ENCODE data around the gene KNDC1.

The KNDC1 gene

DNA sequence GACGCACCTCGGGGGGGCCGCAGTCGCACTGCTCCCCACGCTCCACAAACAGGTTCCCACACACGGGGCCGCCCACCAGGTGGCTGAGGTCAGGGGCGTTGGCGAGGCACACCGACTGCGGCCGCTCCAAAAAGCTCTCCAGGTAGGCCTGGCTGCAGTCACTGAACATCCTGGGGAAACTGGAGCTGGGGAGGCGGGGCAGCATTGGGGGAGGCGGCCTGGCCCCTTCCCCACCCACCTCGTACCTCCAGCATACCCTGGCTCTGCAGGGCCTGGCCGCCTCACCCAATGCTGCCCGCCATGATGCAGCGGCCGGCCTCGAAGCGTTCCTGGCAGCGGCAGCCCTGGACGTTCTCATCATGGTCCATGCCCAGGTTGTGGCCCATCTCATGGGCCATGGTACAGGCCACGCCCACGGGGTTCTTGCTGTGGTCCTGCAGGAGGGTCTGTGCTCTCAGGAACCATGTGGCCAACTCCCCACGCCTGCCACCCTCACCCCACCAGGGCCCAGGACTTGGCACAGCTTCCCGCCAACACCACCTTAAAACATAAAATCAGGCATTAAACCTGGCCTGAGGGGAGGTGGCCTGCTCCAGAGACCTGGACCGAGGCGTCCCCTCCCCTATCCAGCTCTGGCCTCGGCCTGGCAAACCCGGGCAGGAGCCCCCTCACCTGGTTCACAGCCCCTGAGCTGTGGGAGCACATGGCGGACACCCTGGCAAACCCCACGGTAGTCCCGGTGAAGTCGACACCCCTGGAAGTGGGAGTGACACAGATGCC, 111.7 kb downstream of the KNDC1 start:
- H3K9me3 ChIP-seq (ENCODE audit: control insufficient read depth, insufficient read depth, low read length) = no peaks in the 10 kb centered on the region
- H3K4me1 ChIP-seq (ENCODE audit: control insufficient read depth, insufficient read depth, low read length) = peaks cover 5% of the 10 kb centered on the region; the same call in 1 of the 2 replicates
- H3K27me3 ChIP-seq (ENCODE audit: control insufficient read depth, insufficient read depth, low read length) = peaks cover 7% of the 10 kb centered on the region
- H3K27ac ChIP-seq (ENCODE audit: low read depth, low read length) = no peak overlapping the region
- H3K4me3 ChIP-seq (ENCODE audit: low read depth, low read length) = no peak overlapping the region
- no peak overlapping the region for H3K9ac ChIP-seq (ENCODE audit: low read depth, low read length)
- H3K36me3 ChIP-seq (ENCODE audit: control insufficient read depth, insufficient read depth, low read length) = no peaks in the 10 kb centered on the region

DNA sequence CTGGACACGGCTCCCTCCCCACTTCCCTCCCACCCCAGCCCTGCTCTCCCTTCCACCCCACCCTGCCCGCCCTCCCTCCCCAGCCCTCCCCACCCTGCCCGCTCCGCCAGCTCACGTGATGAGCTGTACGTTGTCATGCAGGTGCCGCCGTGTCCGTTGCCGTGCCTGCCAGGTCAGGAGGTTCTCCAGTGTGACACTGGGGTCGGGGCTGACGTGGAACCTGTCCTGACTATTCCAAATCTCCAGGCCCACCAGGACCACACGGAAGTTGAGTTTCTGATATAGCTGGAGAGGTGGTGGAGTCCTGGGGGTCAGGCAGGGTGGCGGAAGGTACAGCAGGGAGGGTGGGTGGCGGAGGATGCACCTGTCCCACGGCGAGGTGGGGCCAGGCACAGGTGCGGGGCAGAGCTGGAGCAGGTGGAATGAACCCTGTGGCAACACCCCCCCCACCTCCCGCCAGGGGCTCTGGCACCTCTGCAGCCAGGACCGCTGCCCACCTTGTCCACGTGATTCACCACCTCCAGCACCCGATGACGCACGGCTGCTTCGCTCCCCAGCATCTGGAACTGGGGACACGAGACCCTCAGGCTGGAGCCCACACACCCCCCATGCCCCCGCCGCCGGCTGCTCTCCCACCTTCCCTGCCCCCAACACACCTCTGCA, 112.4 kb downstream of the KNDC1 start:
- Histone ChIP-seq H3K4me3 (ENCODE audit: low read depth, low read length) (no peak overlapping the region), H3K36me3 (ENCODE audit: control insufficient read depth, insufficient read depth, low read length) (no peaks in the 10 kb centered on the region), H3K27me3 (ENCODE audit: control insufficient read depth, insufficient read depth, low read length) (peaks cover 7% of the 10 kb centered on the region), H3K9me3 (ENCODE audit: control insufficient read depth, insufficient read depth, low read length) (no peaks in the 10 kb centered on the region), H3K9ac (ENCODE audit: low read depth, low read length) (no peak overlapping the region), H3K27ac (ENCODE audit: low read depth, low read length) (no peak overlapping the region), H3K4me1 (ENCODE audit: control insufficient read depth, insufficient read depth, low read length) (peaks cover 5% of the 10 kb centered on the region; the same call in 1 of the 2 replicates)

DNA sequence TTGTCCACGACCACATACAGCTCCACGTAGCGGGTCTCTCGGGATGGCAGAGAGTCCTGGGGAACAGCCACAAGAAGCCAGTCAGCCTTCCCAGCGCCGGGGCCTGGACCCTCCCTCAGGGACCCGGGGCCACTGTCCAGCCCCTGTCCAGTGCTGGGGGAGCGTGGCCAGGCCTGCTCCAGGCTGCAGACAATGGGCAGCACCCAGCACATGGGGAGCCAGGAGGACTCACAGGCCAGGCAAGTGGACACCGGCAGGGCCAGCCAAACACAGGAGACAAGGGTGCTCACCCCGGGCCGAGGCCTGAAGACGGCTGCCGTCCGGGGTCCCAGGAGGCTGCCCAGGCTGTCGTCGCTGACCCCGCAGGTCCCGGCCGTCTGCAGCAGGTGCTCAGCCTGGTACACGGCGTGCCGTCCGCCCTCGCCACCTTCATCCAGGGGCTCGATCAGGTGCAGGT, 113.0 kb downstream of the KNDC1 start:
- H3K4me3 ChIP-seq (ENCODE audit: low read depth, low read length) = no peak overlapping the region
- H3K27ac ChIP-seq (ENCODE audit: low read depth, low read length) = no peak overlapping the region
- peaks cover 7% of the 10 kb centered on the region for H3K27me3 ChIP-seq (ENCODE audit: control insufficient read depth, insufficient read depth, low read length)
- H3K4me1 ChIP-seq (ENCODE audit: control insufficient read depth, insufficient read depth, low read length) = peaks cover 5% of the 10 kb centered on the region; the same call in 1 of the 2 replicates
- H3K9ac ChIP-seq (ENCODE audit: low read depth, low read length) = no peak overlapping the region
- H3K9me3 ChIP-seq (ENCODE audit: control insufficient read depth, insufficient read depth, low read length) = no peaks in the 10 kb centered on the region
- H3K36me3 ChIP-seq (ENCODE audit: control insufficient read depth, insufficient read depth, low read length) = no peaks in the 10 kb centered on the region

DNA sequence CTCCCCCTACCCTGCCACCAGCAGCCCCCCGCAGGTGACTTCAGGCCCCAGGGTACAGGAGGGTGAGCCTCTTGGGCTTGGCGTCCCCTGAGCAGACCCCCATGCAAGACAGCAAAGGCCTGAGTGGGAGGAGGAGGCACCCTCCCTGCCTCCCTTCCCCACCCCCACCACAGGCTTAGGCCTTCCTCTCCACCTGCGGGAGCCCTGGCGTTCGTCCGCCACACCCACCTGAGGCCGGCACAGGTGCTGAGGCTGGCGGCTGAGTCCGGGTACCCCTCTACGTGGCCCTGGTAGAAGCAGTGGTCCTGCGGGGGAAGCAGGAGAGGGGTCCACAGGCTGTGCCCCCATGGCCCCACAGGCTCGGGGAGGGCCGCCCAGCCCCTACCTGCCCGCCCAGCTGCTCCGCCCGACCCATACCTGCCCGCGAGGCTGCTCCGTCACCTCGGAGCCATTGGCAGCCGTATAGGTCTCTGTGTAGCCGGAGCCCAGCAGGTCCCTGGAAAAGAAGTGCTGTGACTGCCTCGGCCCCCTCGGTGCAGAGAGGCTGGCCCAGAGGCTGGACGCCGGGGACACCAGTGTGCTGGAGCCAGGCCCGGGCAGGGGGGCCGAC, 113.6 kb downstream of the KNDC1 start:
- Histone ChIP-seq H3K9me3 (ENCODE audit: control insufficient read depth, insufficient read depth, low read length) (no peaks in the 10 kb centered on the region), H3K36me3 (ENCODE audit: control insufficient read depth, insufficient read depth, low read length) (no peaks in the 10 kb centered on the region), H3K4me1 (ENCODE audit: control insufficient read depth, insufficient read depth, low read length) (peaks cover 5% of the 10 kb centered on the region; the same call in 1 of the 2 replicates), H3K9ac (ENCODE audit: low read depth, low read length) (no peak overlapping the region), H3K4me3 (ENCODE audit: low read depth, low read length) (no peak overlapping the region), H3K27me3 (ENCODE audit: control insufficient read depth, insufficient read depth, low read length) (peaks cover 7% of the 10 kb centered on the region), H3K27ac (ENCODE audit: low read depth, low read length) (no peak overlapping the region)

DNA sequence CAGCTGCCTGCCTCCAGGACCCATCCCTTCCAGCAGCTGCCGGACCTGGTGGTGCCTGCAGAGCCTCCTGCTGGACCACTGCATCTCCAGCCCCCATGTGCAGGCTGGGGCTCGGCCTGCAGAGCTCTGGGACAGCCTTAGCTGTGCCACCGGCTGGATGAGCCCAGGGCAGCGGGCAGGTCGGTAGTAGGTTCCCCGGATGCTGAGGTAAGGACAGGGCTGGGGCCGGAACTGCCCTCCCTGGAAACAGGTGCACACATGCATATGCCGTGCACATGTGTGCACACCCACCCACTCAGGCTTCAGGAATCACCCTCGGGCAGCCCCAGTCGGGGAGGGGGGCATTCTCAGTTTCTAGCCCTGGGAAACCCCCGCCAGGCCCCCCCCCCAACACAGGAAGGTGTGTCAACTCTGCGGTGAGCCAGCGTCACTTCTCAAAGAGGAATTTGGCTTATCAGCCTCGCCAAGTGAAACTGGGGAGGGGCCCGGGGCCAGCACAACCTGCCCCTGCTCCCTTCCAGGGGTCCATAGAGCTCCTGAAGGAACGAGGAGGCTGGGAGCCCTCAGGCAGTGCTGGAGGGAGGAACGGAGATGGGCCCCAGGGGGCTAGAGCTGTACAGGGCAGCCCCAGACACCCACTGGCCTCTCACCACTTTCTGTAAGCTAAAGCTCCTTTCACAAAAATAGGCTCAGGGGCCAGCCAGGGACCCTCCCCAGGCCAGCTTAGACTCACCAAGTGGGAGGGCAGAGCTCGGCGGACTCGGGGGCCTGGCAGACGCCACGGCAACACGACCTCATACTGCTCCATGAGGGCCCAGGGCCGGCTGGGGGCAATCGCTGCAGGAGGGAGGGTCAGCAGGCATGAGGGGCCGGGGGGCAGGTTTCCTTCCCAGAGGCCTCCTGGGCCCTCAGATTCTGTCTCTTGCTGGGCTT, 115.0 kb downstream of the KNDC1 start:
- Histone ChIP-seq H3K36me3 (ENCODE audit: control insufficient read depth, insufficient read depth, low read length) (peaks cover 11% of the 10 kb centered on the region), H3K9me3 (ENCODE audit: control insufficient read depth, insufficient read depth, low read length) (no peaks in the 10 kb centered on the region), H3K4me3 (ENCODE audit: low read depth, low read length) (no peak overlapping the region), H3K27me3 (ENCODE audit: control insufficient read depth, insufficient read depth, low read length) (peaks cover 7% of the 10 kb centered on the region), H3K9ac (ENCODE audit: low read depth, low read length) (no peak overlapping the region), H3K4me1 (ENCODE audit: control insufficient read depth, insufficient read depth, low read length) (peaks cover 5% of the 10 kb centered on the region; the same call in 1 of the 2 replicates), H3K27ac (ENCODE audit: low read depth, low read length) (no peak overlapping the region)

DNA sequence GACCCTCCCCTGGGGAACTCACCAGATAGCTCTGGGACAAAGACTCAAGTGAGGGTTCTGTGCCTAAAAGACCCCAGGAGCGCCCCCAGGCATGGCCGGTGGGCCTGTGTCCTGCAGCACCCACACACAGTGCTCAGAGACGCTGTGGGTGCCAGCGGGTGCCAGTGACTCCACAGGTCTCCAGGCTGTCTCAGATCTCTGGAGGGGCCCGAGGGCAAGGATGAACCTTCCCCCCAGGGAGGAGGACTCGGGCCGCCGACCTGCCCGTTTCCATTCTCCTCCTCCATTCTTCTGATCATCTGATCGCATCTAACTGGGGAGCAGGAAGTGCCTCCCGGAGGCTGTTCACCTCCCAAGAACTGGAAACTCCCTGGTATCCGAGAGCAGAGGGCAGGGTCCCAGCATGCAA, 115.7 kb downstream of the KNDC1 start:
- Histone ChIP-seq H3K9me3 (ENCODE audit: control insufficient read depth, insufficient read depth, low read length) (no peaks in the 10 kb centered on the region), H3K27ac (ENCODE audit: low read depth, low read length) (no peak overlapping the region), H3K4me3 (ENCODE audit: low read depth, low read length) (no peak overlapping the region), H3K36me3 (ENCODE audit: control insufficient read depth, insufficient read depth, low read length) (peaks cover 18% of the 10 kb centered on the region), H3K9ac (ENCODE audit: low read depth, low read length) (no peak overlapping the region), H3K4me1 (ENCODE audit: control insufficient read depth, insufficient read depth, low read length) (peaks cover 5% of the 10 kb centered on the region; the same call in 1 of the 2 replicates), H3K27me3 (ENCODE audit: control insufficient read depth, insufficient read depth, low read length) (peaks cover 7% of the 10 kb centered on the region)

Measured in HUES48 (cell line).